ENCODE data around the gene DNMT3L.
"Not testable (repeated sequence)": the region's sequence is repeated elsewhere in the genome, so short reads cannot be mapped to it uniquely, and the experiment has no call there.

Gene DNMT3L

GRCh38 chr21:44275041-44275440 lies 13.3 kb upstream of the DNMT3L start:
- DNase-seq = no peak

- no peak for DNase-seq
Measured at GRCh38 chr21:44273046-44273445, 11.3 kb upstream of the DNMT3L start.

- no peak for DNase-seq
Measured at GRCh38 chr21:44272284-44272858, 10.7 kb upstream of the DNMT3L start.

- no peak for DNase-seq
Measured at GRCh38 chr21:44271558-44272283, 10.0 kb upstream of the DNMT3L start.

GRCh38 chr21:44269090-44269489 lies 7.4 kb upstream of the DNMT3L start:
- no peak for DNase-seq

- no peak for DNase-seq
Measured at GRCh38 chr21:44267655-44268142, 6.0 kb upstream of the DNMT3L start.

GRCh38 chr21:44265734-44266270 lies 4.1 kb upstream of the DNMT3L start:
- no peak for DNase-seq

GRCh38 chr21:44263768-44264167 lies 2.1 kb upstream of the DNMT3L start:
- DNase-seq = no peak

- DNase-seq = no peak
Measured at GRCh38 chr21:44263221-44263760, 1.6 kb upstream of the DNMT3L start.

- DNase-seq = no peak
Measured at GRCh38 chr21:44262338-44263056, 800 bp upstream of the DNMT3L start.

- no peak for DNase-seq
Measured at GRCh38 chr21:44260791-44261631, 686 bp downstream of the DNMT3L start.

GRCh38 chr21:44260066-44260465 lies 1.6 kb downstream of the DNMT3L start:
- no peak for DNase-seq

- DNase-seq = no peak
Measured at GRCh38 chr21:44259082-44259705, 2.5 kb downstream of the DNMT3L start.

GRCh38 chr21:44258056-44258725 lies 3.5 kb downstream of the DNMT3L start:
- no peak for DNase-seq

GRCh38 chr21:44255511-44255981 lies 6.2 kb downstream of the DNMT3L start:
- DNase-seq = no peak

GRCh38 chr21:44253832-44254710 lies 7.6 kb downstream of the DNMT3L start:
- no peak for DNase-seq

- not testable (repeated sequence) for DNase-seq
Measured at GRCh38 chr21:44249204-44250037, 12.3 kb downstream of the DNMT3L start.

- not testable (repeated sequence) for DNase-seq
Measured at GRCh38 chr21:44247904-44248303, 13.8 kb downstream of the DNMT3L start.

- DNase-seq = not testable (repeated sequence)
Measured at GRCh38 chr21:44243980-44244379, 17.7 kb downstream of the DNMT3L start.
